ENCODE measurements around the gene ARCN1.
"Not testable (repeated sequence)": the region's sequence is repeated elsewhere in the genome, so short reads cannot be mapped to it uniquely, and the experiment has no call there.

The ARCN1 gene

GRCh38 chr11:118544010-118544646 is 28.1 kb upstream of the ARCN1 start:
- no peak for DNase-seq (ENCODE audit: low read depth in 2 of 2, low spot score in 1 of 2)

- no peak for DNase-seq (ENCODE audit: low read depth in 2 of 2, low spot score in 1 of 2)
Measured at GRCh38 chr11:118544647-118545010, 27.6 kb upstream of the ARCN1 start.

DNA sequence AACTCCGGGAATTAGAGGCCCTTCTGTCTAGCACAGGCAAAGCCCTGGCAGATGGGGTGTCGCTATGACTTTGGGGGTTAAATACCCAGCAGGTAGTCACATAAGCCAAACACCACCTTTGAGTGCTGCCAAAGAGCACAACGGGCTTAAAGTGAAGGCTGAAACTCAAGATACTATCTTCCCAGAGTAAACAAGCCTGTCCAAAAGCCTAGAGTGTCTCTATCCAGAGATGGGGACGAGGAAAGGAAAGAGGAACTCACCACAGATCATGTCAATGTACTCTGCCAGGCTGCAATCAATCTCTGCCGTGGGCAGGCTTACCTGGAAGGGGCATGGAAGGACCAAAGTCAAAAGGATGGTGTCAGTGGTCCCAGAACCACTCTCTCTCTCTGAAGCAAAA is 26.7 kb upstream of the ARCN1 start:
- no peak for DNase-seq (ENCODE audit: low read depth in 2 of 2, low spot score in 1 of 2)

- no peak for DNase-seq (ENCODE audit: low read depth in 2 of 2, low spot score in 1 of 2)
Measured at GRCh38 chr11:118547132-118547531, 25.1 kb upstream of the ARCN1 start.

GRCh38 chr11:118552341-118552740 is 19.9 kb upstream of the ARCN1 start:
- no peak for DNase-seq (ENCODE audit: low read depth in 2 of 2, low spot score in 1 of 2)

DNA sequence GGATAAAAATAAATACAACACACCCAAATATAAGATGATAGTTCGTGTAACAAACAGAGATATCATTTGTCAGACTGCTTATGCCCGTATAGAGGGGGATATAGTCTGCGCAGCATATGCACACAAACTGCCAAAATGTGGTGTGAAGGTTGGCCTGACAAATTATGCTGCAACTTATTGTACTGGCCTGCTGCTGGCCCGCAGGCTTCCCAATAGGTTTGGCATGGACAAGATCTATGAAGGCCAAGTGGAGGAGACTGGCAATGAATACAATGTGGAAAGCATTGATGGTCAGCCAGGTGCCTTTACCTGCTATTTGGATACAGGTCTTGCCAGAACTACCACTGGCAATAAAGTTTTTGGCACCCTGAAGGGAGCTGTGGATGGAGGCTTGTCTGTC is 11.4 kb upstream of the ARCN1 start:
- DNase-seq (ENCODE audit: low read depth in 2 of 2, low spot score in 1 of 2): no peak

GRCh38 chr11:118565051-118565450 is 7.2 kb upstream of the ARCN1 start:
- DNase-seq (ENCODE audit: low read depth in 2 of 2, low spot score in 1 of 2): no peak

DNA sequence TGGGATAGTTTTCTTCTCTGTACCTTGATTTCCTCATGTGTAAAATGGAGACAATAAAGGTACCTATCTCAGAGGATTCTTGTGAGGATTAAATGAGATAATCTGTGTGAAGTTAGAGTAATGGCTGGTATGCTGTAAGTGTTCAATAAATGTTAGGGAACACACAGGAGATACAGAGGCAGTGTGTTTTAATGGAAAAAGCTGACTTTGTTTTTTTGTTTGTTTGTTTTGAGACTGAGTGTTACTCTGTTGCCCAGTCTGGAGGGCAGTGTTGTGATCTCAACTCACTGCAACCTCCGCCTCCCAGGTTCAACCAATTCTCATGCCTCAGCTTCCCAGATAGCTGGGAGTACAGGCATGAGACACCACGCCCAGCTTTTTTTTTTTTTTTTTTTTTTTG is 2.5 kb upstream of the ARCN1 start:
- no peak for DNase-seq (ENCODE audit: low read depth in 2 of 2, low spot score in 1 of 2)

- no peak for DNase-seq (ENCODE audit: low read depth in 2 of 2, low spot score in 1 of 2)
Measured at GRCh38 chr11:118570787-118571186, 1.4 kb upstream of the ARCN1 start.

- DNase-seq (ENCODE audit: low read depth in 2 of 2, low spot score in 1 of 2): not testable (repeated sequence)
Measured at GRCh38 chr11:118571701-118572060, 528 bp upstream of the ARCN1 start.

DNA sequence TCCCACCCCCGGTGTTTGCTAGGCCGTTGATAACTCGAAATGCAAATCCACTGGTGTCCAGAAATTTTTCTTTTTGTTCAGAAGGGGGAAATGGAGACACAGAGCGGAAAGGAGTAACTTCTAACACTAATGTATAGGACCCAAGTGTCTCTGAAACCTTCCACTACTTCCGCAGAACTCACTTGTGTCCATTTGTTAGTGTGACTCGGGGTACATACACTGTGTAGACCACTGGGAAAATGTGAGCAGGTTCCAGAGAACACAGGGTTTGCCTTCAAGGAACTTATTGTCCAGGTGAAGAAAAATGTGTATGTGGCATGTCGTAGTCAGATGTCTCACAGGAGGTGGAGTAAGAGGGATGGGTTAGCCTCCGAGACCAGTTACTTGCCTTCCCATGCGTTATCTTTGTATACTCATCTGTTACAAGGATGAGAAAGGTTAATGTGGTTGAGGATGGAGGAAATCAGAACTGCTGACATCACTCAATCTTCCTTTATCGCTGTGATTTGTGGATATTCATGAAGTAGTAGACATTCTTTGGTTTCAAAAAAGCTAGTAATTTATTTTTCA is 857 bp downstream of the ARCN1 start:
- DNase-seq (ENCODE audit: low read depth in 2 of 2, low spot score in 1 of 2): no peak

DNA sequence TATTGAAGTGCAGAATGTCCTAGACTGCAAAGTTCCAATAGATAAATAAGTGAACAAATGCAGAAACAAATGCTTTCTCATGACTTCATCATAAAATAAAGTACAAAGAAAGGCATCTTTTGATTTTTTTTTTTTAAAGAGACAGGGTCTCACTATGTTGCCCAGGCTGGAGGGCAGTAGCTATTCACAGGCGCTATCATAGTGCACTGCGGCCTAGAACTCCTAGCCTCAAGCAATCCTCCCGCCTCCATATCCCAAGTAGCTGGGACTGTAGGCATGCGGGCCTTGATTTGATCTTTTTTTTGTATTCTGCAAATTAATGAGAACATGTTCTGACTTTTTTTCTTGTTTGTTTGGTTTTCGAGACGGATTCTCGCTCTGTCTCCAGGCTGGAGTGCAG is 2.4 kb downstream of the ARCN1 start:
- no peak for DNase-seq (ENCODE audit: low read depth in 2 of 2, low spot score in 1 of 2)

GRCh38 chr11:118577995-118578394 is 5.8 kb downstream of the ARCN1 start:
- not testable (repeated sequence) for DNase-seq (ENCODE audit: low read depth in 2 of 2, low spot score in 1 of 2)

DNA sequence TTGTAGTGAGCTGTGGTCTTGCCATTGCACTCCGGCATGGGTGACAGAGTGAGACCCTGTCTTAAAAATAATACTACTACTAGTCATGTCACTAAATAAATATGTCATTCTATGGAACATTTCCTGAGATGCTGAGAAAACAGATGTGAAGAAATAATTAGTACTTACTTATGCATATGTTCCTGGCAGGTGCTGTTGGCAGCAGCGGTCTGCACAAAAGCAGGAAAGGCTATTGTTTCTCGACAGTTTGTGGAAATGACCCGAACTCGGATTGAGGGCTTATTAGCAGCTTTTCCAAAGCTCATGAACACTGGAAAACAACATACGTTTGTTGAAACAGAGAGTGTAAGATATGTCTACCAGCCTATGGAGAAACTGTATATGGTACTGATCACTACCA is 8.8 kb downstream of the ARCN1 start:
- DNase-seq (ENCODE audit: low read depth in 2 of 2, low spot score in 1 of 2): no peak

DNA sequence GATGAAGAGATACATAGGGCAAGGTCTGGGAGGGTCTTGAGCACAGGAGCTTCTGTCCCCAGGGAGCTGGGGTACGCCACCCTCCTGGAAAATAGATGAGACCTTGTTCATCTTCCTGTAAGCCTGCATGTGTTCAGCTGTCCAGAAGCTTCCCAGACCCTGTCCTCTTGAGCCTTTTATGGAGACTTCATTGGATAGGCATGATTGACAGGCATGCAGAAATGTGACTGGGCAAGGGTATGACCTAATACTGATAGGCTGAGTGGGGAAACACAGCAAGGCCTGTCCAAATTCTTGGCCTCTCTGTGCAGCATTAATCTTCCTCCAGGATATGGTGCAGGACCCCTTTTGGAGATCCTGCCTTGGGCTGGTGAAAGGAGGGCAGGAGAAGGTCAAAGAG is 15.7 kb downstream of the ARCN1 start:
- no peak for DNase-seq (ENCODE audit: low read depth in 2 of 2, low spot score in 1 of 2)

DNA sequence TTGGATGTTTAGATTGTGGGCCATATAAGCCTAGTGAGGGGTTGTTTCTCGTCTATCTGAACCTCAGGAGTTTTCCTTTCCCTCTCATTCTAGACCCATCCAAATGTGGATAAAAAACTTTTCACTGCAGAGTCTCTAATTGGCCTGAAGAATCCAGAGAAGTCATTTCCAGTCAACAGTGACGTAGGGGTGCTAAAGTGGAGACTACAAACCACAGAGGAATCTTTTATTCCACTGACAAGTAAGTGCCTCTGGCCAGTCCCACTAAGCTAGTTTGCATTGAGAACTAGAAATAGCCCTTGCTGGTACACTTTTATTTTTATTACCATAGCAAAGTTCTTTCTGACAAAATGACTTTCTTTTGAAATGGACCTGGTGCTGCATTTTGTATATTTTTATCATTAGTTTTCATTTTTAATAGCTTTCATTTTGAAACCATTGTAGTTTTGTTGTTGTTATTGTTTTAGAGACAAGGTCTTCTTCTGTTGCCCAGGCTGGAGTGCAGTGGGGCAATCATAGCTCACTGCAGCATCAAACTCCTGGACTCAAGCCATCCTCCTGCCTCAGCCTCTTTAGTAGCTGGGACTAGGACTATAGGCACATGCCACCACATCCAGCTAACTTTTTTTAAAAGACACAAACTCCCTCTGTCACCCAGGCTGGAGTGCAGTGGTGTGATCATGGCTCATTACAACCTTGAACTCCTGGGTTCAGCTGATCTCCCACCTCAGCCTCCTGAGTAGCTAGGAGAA is 20.6 kb downstream of the ARCN1 start:
- no peak for DNase-seq (ENCODE audit: low read depth in 2 of 2, low spot score in 1 of 2)

DNA sequence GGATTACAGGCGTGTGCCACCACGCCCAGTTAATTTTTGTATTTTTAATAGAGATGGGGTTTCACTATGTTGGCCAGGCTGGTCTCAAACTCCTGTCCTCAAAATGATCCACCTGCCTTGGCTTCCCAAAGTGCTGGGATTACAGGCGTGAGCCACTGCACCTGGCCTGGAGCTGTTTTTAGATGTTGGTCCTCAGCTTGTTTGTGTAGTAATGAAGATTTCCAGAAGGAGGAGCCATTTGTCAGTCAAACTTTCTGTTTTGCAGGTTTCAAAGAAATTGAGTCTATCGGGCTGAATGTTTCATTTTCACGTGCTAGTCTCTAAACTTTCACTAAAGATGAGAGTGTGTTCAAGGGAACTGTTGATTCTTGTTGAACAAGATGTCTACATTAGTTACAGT is 22.8 kb downstream of the ARCN1 start:
- not testable (repeated sequence) for DNase-seq (ENCODE audit: low read depth in 2 of 2, low spot score in 1 of 2)

GRCh38 chr11:118596224-118597146 is 24.3 kb downstream of the ARCN1 start:
- no peak for DNase-seq (ENCODE audit: low read depth in 2 of 2, low spot score in 1 of 2)

GRCh38 chr11:118597556-118597955 is 25.3 kb downstream of the ARCN1 start:
- DNase-seq (ENCODE audit: low read depth in 2 of 2, low spot score in 1 of 2): no peak

DNA sequence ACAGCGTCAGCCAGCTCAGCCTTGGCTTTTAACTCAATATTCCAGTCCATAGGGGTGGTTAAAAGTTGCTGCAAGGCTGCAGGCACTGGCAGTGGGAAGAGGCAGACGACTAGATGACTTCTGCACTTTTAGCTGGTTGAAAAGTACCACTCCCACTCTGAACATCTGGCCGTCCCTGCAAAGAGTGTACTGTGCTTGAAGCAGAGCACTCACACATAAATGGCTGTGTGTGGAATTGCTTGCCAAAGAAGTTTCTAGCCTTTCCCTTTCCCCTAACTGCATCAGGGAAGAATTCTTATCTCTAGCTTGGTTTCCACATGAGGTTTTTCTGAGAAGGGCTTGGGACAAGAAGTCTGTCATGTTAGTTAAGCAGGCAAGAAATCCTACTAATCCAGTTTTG is 30.1 kb downstream of the ARCN1 start:
- DNase-seq (ENCODE audit: low read depth in 2 of 2, low spot score in 1 of 2): no peak

- not testable (repeated sequence) for DNase-seq (ENCODE audit: low read depth in 2 of 2, low spot score in 1 of 2)
Measured at GRCh38 chr11:118603709-118604108, 31.5 kb downstream of the ARCN1 start.

GRCh38 chr11:118604566-118604965 is 32.4 kb downstream of the ARCN1 start:
- DNase-seq (ENCODE audit: low read depth in 2 of 2, low spot score in 1 of 2): no peak
